IMR-90 (cell line): ENCODE measurements around the gene GNB2. TPM values are rescaled to one million over a fixed set of nuclear protein-coding genes. Genes with fewer than 3 reads are reported as not detected.

ENCODE experiments used
- ATAC-seq: fragments of 200-7000 bp; cut with Tn5 transposase; 2 replicates; pipeline ENCODE4 v1.9.1; 2020; ENCODE audit warnings: low read depth, mild to moderate bottlenecking, moderate library complexity
- BruUV-seq: library from RNA; stranded (reverse); fragments of 400-500 nt; replicated peaks from 2 replicates; lab custom pipeline; 2021; lab: Mats Ljungman, UMichigan
- CTCF ChIA-PET: fragments of 300-600 bp; formaldehyde crosslinking; extraction: SDS; loops from one replicate; lab custom pipeline; 2021; ENCODE audit warnings: antibody characterized with exemption; lab: Yijun Ruan, JAX
- POLR2A ChIA-PET: fragments of 300-600 bp; sonication (Branson Sonifier 250); formaldehyde crosslinking; loops from one replicate; lab custom pipeline; 2022; ENCODE audit warnings: antibody characterized with exemption; ENCODE audit not compliant: unreplicated experiment; lab: Charles Lee
- DNase-seq: peaks from one replicate; pipeline ENCODE4 v3.0.0; 2013
- H2AFZ ChIP-seq: replicated peaks from 2 replicates; pipeline ENCODE3; 2013; ENCODE audit warnings: low read length, mild to moderate bottlenecking; ENCODE audit not compliant: poor library complexity
- H2AK5ac ChIP-seq: 2 replicates; pipeline ENCODE4 v1.6.1; 2013; ENCODE audit warnings: low read depth, low read length, inconsistent platforms
- H2AK9ac ChIP-seq: replicated peaks from 2 replicates; pipeline ENCODE3; 2013; ENCODE audit warnings: mild to moderate bottlenecking, low read depth, low read length, moderate library complexity; ENCODE audit not compliant: poor library complexity
- H2BK120ac ChIP-seq: 2 replicates; pipeline ENCODE4 v1.6.1; 2013; ENCODE audit warnings: low read depth, low read length, inconsistent platforms
- H2BK15ac ChIP-seq: 3 replicates; pipeline ENCODE4 v1.6.1; 2013; ENCODE audit warnings: low read depth, low read length, inconsistent platforms
- H2BK20ac ChIP-seq: 2 replicates; pipeline ENCODE4 v1.6.1; 2013; ENCODE audit warnings: low read depth, mild to moderate bottlenecking, inconsistent platforms, low read length, moderate library complexity
- H2BK5ac ChIP-seq: 2 replicates; pipeline ENCODE4 v1.6.1; 2013; ENCODE audit warnings: mild to moderate bottlenecking, low read depth, low read length, inconsistent platforms; ENCODE audit not compliant: poor library complexity, severe bottlenecking
- H3K14ac ChIP-seq: replicated peaks from 2 replicates; pipeline ENCODE4 v1.6.1; 2013; ENCODE audit warnings: low read depth, low read length, inconsistent platforms
- H3K18ac ChIP-seq: 2 replicates; pipeline ENCODE4 v1.6.1; 2013; ENCODE audit warnings: low read depth, low read length, control low read depth
- H3K23ac ChIP-seq: 2 replicates; pipeline ENCODE4 v1.6.1; 2013; ENCODE audit warnings: low read depth, low read length, inconsistent platforms
- H3K27ac ChIP-seq: 2 replicates; pipeline ENCODE4 v1.5.1; 2013; ENCODE audit warnings: mild to moderate bottlenecking, control low read depth, low read length; ENCODE audit not compliant: insufficient read depth
- H3K27me3 ChIP-seq: 2 replicates; pipeline ENCODE4 v1.6.1; 2013; ENCODE audit warnings: low read length; ENCODE audit not compliant: control insufficient read depth, insufficient read depth
- H3K36me3 ChIP-seq: 2 replicates; pipeline ENCODE4 v1.6.1; 2013; ENCODE audit warnings: low read length, mixed read lengths; ENCODE audit not compliant: control insufficient read depth, insufficient read depth
- H3K4ac ChIP-seq: 2 replicates; pipeline ENCODE4 v1.6.1; 2013; ENCODE audit warnings: low read depth, low read length, inconsistent platforms
- H3K4me1 ChIP-seq: 2 replicates; pipeline ENCODE4 v1.6.1; 2013; ENCODE audit warnings: low read length, mixed read lengths; ENCODE audit not compliant: control insufficient read depth, insufficient read depth
- H3K4me2 ChIP-seq: 2 replicates; pipeline ENCODE4 v1.6.1; 2013; ENCODE audit warnings: low read depth, mild to moderate bottlenecking, control low read depth, low read length, moderate library complexity
- H3K4me3 ChIP-seq: 2 replicates; pipeline ENCODE4 v1.5.1; 2013; ENCODE audit warnings: low read depth, mild to moderate bottlenecking, control low read depth, low read length, moderate library complexity; ENCODE audit not compliant: insufficient read depth
- H3K56ac ChIP-seq: 2 replicates; pipeline ENCODE4 v1.6.1; 2013; ENCODE audit warnings: low read length, inconsistent platforms; ENCODE audit not compliant: insufficient read depth; ENCODE audit errors: extremely low read depth
- H3K79me1 ChIP-seq, 2 experiments: 2 replicates each; pipeline ENCODE4 v1.6.1; 2013; ENCODE audit warnings: low read length in 2 of 2, inconsistent platforms in 1 of 2, low read depth in 1 of 2
- H3K9ac ChIP-seq: 2 replicates; pipeline ENCODE4 v1.6.1; 2013; ENCODE audit warnings: low read depth, low read length, control low read depth
- H3K9me1 ChIP-seq: 2 replicates; pipeline ENCODE4 v1.6.1; 2013; ENCODE audit warnings: low read length, inconsistent platforms; ENCODE audit not compliant: insufficient read depth
- H3K9me3 ChIP-seq: 2 replicates; pipeline ENCODE4 v1.6.1; 2013; ENCODE audit warnings: low read length; ENCODE audit not compliant: control insufficient read depth, insufficient read depth
- H4K20me1 ChIP-seq: 2 replicates; pipeline ENCODE4 v1.6.1; 2013; ENCODE audit warnings: low read length, inconsistent platforms; ENCODE audit not compliant: insufficient read depth
- H4K5ac ChIP-seq: 2 replicates; pipeline ENCODE4 v1.6.1; 2013; ENCODE audit warnings: mild to moderate bottlenecking, low read depth, low read length, control low read depth
- H4K8ac ChIP-seq, 2 experiments: 2 replicates each; pipeline ENCODE4 v1.6.1; 2013; ENCODE audit warnings: low read depth in 2 of 2, low read length in 2 of 2, control low read depth in 1 of 2, inconsistent platforms in 1 of 2
- H4K91ac ChIP-seq: 2 replicates; pipeline ENCODE4 v1.6.1; 2013; ENCODE audit warnings: low read depth, low read length, inconsistent platforms; ENCODE audit not compliant: insufficient read depth
- BHLHE40 ChIP-seq: fragments of 150-350 bp; IDR thresholded peaks from 2 replicates; pipeline ENCODE4 v1.6.1; 2016; ENCODE audit warnings: mild to moderate bottlenecking, low read depth, low read length
- CEBPB ChIP-seq: IDR thresholded peaks from 2 replicates; pipeline ENCODE4 v1.6.1; 2012; ENCODE audit warnings: low read depth, low read length, improper control_type of control experiment
- CHD1 ChIP-seq: IDR thresholded peaks from 2 replicates; pipeline ENCODE4 v1.6.1; 2012; ENCODE audit warnings: low read depth, low read length, improper control_type of control experiment
- FOS ChIP-seq: fragments of 150-350 bp; IDR thresholded peaks from 2 replicates; pipeline ENCODE4 v1.6.1; 2016; ENCODE audit warnings: low read depth, low read length
- MAFK ChIP-seq: IDR thresholded peaks from 2 replicates; pipeline ENCODE4 v1.6.1; 2012; ENCODE audit warnings: low read depth, low read length, improper control_type of control experiment
- MAZ ChIP-seq: IDR thresholded peaks from 2 replicates; pipeline ENCODE4 v1.6.1; 2012; ENCODE audit warnings: low read depth, mild to moderate bottlenecking, low read length, improper control_type of control experiment, moderate library complexity, borderline replicate concordance
- MXI1 ChIP-seq: IDR thresholded peaks from 2 replicates; pipeline ENCODE4 v1.6.1; 2012; ENCODE audit warnings: low read depth, mild to moderate bottlenecking, low read length, moderate library complexity, borderline replicate concordance
- NFE2L2 ChIP-seq: fragments of 150-350 bp; IDR thresholded peaks from 2 replicates; pipeline ENCODE4 v1.6.1; 2016; ENCODE audit warnings: low read depth, mild to moderate bottlenecking, low read length
- POLR2A ChIP-seq: IDR thresholded peaks from 2 replicates; pipeline ENCODE4 v1.6.1; 2012; ENCODE audit warnings: mild to moderate bottlenecking, low read depth, low read length
- RAD21 ChIP-seq: IDR thresholded peaks from 2 replicates; pipeline ENCODE4 v1.6.1; 2012; ENCODE audit warnings: low read length, improper control_type of control experiment
- RCOR1 ChIP-seq: IDR thresholded peaks from 2 replicates; pipeline ENCODE4 v1.6.1; 2012; ENCODE audit warnings: mild to moderate bottlenecking, low read length, improper control_type of control experiment; ENCODE audit not compliant: insufficient replicate concordance
- RFX5 ChIP-seq: IDR thresholded peaks from 2 replicates; pipeline ENCODE4 v1.8.0; 2012; ENCODE audit warnings: low read depth, mild to moderate bottlenecking, low read length, moderate library complexity
- SMC3 ChIP-seq: fragments of 150-350 bp; IDR thresholded peaks from 2 replicates; pipeline ENCODE4 v1.6.1; 2016; ENCODE audit warnings: low read depth, mild to moderate bottlenecking, antibody characterized with exemption, low read length, moderate library complexity
- USF2 ChIP-seq: fragments of 150-350 bp; IDR thresholded peaks from 2 replicates; pipeline ENCODE4 v1.6.1; 2017; ENCODE audit warnings: mild to moderate bottlenecking, antibody characterized with exemption, low read length, low read depth
- WGBS, 2 experiments: methylation state at CpG; one replicate each; pipeline versions ENCODE4 v1.1.5 to v1.1.7; 2013; ENCODE audit warnings: missing lambda C conversion rate in 2 of 2; ENCODE audit not compliant: insufficient read length in 1 of 2; ENCODE audit errors: extremely low coverage in 2 of 2; 5-methylcytosine and 5-hydroxymethylcytosine counted together
- dilution Hi-C: fragments of 300-500 bp; cut with HindIII; formaldehyde crosslinking; loops from one replicate; pipeline ENCODE4 v1.14.3; 2018; ENCODE audit warnings: low sequenced_read_pairs; ENCODE audit not compliant: unreplicated experiment
- in situ Hi-C: fragments of 300-500 bp; cut with MboI; formaldehyde crosslinking; loops from 3 replicates; pipeline ENCODE4 v1.14.3; 2019; ENCODE audit warnings: low sequenced_read_pairs, inconsistent platforms, mixed read lengths
- intact Hi-C: fragments of 100-400 bp; cut with micrococcal nuclease; formaldehyde crosslinking; loops from 2 replicates; pipeline ENCODE4 v1.10.0; 2022
- polyA plus RNA-seq, 3 experiments: library from polyadenylated mRNA; depleted of rRNA; stranded (reverse); fragments of >200 nt; gene quantifications; 2 replicates each; pipeline ENCODE4 v1.2.3, GENCODE V29; 2012; ENCODE audit warnings: low replicate concordance in 1 of 3
- total RNA-seq: library from RNA; depleted of rRNA; stranded (reverse); fragments of >200 nt; gene quantifications from 2 replicates; pipeline ENCODE4 v1.2.3, GENCODE V29; 2012
- TF ChIP-seq, protein P1 (sequence below): fragments of 150-350 bp; IDR thresholded peaks from 2 replicates; pipeline ENCODE4 v1.6.1; 2016; ENCODE audit warnings: low read depth, mild to moderate bottlenecking, low read length, moderate library complexity, borderline replicate concordance
- TF ChIP-seq, protein P2 (sequence below): conservative IDR thresholded peaks from 2 replicates; pipeline ENCODE4 v1.5.1; 2012; ENCODE audit warnings: mild to moderate bottlenecking, low read depth, low read length, improper control_type of control experiment

The GNB2 gene
- total and polyA plus RNA-seq, 2 of the 4 experiments (the other 2 are of a cell fraction) = 62.0 to 279 TPM

DNA sequence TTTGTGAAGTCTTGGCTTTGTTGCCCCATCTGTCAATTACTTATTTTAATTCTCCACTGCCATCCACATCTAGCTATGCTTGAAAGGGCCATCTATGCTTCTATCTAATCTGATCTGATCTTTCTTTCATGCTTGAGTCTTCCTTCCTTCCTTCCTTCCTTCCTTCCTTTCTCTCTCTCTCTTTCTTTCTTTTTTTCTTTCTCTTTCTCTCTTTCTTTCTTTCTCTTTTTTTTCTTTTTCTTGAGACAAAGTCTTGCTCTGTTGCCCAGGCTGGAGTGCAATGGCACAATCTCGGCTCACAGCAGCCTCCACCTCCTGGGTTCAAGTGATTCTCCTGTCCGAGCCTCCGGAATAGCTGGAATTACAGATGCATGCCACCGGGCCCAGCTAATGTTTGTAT lies 43.5 kb upstream of the GNB2 start:
- no peaks in the 10 kb centered on the region for H3K9me3 ChIP-seq
- H3K4me3 ChIP-seq = no peak overlapping the region
- H2BK5ac ChIP-seq = no peak overlapping the region
- no peaks in the 10 kb centered on the region for H3K79me1 ChIP-seq
- H3K4me2 ChIP-seq = no peak overlapping the region
- H3K4ac ChIP-seq = no peak overlapping the region
- no peak overlapping the region for H4K5ac ChIP-seq
- TF ChIP-seq FOS = no peak
- TF ChIP-seq BHLHE40 = no peak
- TF ChIP-seq USF2 = no peak
- no peak for TF ChIP-seq MAZ
- TF ChIP-seq, protein P1, sequence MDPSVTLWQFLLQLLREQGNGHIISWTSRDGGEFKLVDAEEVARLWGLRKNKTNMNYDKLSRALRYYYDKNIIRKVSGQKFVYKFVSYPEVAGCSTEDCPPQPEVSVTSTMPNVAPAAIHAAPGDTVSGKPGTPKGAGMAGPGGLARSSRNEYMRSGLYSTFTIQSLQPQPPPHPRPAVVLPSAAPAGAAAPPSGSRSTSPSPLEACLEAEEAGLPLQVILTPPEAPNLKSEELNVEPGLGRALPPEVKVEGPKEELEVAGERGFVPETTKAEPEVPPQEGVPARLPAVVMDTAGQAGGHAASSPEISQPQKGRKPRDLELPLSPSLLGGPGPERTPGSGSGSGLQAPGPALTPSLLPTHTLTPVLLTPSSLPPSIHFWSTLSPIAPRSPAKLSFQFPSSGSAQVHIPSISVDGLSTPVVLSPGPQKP = no peak
- TF ChIP-seq MXI1 = no peak
- no peak for TF ChIP-seq CHD1
- no peak for TF ChIP-seq NFE2L2
- TF ChIP-seq POLR2A = no peak
- TF ChIP-seq RCOR1 = no peak
- no peak for TF ChIP-seq CEBPB
- TF ChIP-seq MAFK = no peak
- no peak for TF ChIP-seq SMC3
- TF ChIP-seq, protein P2, sequence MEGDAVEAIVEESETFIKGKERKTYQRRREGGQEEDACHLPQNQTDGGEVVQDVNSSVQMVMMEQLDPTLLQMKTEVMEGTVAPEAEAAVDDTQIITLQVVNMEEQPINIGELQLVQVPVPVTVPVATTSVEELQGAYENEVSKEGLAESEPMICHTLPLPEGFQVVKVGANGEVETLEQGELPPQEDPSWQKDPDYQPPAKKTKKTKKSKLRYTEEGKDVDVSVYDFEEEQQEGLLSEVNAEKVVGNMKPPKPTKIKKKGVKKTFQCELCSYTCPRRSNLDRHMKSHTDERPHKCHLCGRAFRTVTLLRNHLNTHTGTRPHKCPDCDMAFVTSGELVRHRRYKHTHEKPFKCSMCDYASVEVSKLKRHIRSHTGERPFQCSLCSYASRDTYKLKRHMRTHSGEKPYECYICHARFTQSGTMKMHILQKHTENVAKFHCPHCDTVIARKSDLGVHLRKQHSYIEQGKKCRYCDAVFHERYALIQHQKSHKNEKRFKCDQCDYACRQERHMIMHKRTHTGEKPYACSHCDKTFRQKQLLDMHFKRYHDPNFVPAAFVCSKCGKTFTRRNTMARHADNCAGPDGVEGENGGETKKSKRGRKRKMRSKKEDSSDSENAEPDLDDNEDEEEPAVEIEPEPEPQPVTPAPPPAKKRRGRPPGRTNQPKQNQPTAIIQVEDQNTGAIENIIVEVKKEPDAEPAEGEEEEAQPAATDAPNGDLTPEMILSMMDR = no peak
- no peak for TF ChIP-seq RFX5
- no peak for TF ChIP-seq RAD21
- no peak overlapping the region for H2BK15ac ChIP-seq
- no peak for ATAC-seq
- no peak overlapping the region for H2AFZ ChIP-seq
- in situ Hi-C loops = no loop called here
- H2BK120ac ChIP-seq = no peak overlapping the region
- H3K27me3 ChIP-seq = peaks cover 21% of the 10 kb centered on the region
- WGBS, 2 experiments = 96% methylated on average over 3 of the region's 4 CpGs; no CpG with 5 or more reads in 1 of the 2 experiments
- POLR2A ChIA-PET = no interaction called here
- H3K27ac ChIP-seq = no peak overlapping the region
- H2BK20ac ChIP-seq = no peak overlapping the region
- H3K56ac ChIP-seq = no peak overlapping the region
- H3K9me1 ChIP-seq = peaks cover 7% of the 10 kb centered on the region; the same call in 1 of the 2 replicates
- no peaks in the 10 kb centered on the region for H3K36me3 ChIP-seq
- H3K18ac ChIP-seq = no peak overlapping the region
- DNase-seq = no peak
- dilution Hi-C loops = no loop called here
- H4K91ac ChIP-seq = no peak overlapping the region
- H2AK5ac ChIP-seq = no peak overlapping the region
- no peaks in the 10 kb centered on the region; the same call in 1 of the 2 replicates for H3K4me1 ChIP-seq
- intact Hi-C loops = no loop called here
- no peak overlapping the region for H2AK9ac ChIP-seq
- no TSS peak for BruUV-seq
- H3K9ac ChIP-seq = no peak overlapping the region
- CTCF ChIA-PET = interaction anchor here (0.6 kb wide), 1 partner anchor 172 kb away, joined by 4 read pairs; no protein-coding TSS in a partner anchor
- H3K14ac ChIP-seq = no peak overlapping the region
- H4K20me1 ChIP-seq = no peaks in the 10 kb centered on the region
- H3K23ac ChIP-seq = no peak overlapping the region
- H4K8ac ChIP-seq = no peak overlapping the region
